ENCODE results near the gene COL27A1. TPM values are rescaled to one million over a fixed set of nuclear protein-coding genes. Genes with fewer than 3 reads are reported as not detected.
A peak's percentile ranks its signal among the peaks of the same experiment; 100 is the strongest.

Gene COL27A1
- total RNA-seq, 1 donor: 2.1 TPM

- no peak overlapping the region for H3K4me3 ChIP-seq (ENCODE audit: low read depth, low read length)
- DNase-seq (ENCODE audit: low read depth): no peak
- TF ChIP-seq, protein P1, sequence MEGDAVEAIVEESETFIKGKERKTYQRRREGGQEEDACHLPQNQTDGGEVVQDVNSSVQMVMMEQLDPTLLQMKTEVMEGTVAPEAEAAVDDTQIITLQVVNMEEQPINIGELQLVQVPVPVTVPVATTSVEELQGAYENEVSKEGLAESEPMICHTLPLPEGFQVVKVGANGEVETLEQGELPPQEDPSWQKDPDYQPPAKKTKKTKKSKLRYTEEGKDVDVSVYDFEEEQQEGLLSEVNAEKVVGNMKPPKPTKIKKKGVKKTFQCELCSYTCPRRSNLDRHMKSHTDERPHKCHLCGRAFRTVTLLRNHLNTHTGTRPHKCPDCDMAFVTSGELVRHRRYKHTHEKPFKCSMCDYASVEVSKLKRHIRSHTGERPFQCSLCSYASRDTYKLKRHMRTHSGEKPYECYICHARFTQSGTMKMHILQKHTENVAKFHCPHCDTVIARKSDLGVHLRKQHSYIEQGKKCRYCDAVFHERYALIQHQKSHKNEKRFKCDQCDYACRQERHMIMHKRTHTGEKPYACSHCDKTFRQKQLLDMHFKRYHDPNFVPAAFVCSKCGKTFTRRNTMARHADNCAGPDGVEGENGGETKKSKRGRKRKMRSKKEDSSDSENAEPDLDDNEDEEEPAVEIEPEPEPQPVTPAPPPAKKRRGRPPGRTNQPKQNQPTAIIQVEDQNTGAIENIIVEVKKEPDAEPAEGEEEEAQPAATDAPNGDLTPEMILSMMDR (IDR thresholded peaks at IDR 0.05; ENCODE audit: insufficient read depth, low read length): no peak
Measured at GRCh38 chr9:114231719-114232449, 76.5 kb downstream of the COL27A1 start.

DNA sequence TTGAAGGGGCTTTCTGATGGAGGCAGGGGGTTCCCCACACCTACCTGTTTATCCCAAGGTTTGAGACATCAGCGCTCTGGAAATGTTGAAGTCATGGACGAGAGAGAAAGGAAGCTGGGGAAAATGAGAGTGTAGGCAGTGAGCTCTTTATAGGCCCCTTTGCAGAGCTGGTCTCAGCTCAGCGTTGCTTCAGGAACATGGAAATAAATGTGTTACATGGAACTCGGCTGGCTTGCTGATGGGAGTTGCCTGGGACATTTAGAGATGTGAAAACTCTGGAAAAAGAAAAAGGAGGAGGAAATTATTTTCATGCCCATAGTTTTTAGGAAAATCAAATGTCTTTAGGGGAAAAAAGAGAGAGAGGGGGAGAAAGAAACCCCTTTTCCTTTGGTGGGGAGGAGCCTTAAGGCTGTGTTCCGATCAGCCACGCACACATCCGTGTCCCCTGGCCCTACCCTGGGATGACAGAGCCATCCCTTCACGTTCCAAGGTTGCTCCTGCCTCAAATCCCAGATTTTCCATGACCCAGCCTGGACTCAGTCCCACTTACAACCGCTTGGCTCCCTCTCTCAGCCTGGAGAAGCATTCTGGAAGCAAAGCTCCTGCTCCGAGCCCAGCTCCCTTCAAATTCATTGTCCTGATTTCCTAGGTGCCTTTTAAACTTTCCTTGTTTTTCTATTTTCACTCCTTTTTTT is 78.3 kb downstream of the COL27A1 start:
- TF ChIP-seq, protein P1 (IDR thresholded peaks at IDR 0.05; ENCODE audit: insufficient read depth, low read length): peak; percentile 31
- no peak overlapping the region for H3K4me3 ChIP-seq (ENCODE audit: low read depth, low read length)
- peak; percentile 33 for DNase-seq (ENCODE audit: low read depth)

- H3K4me3 ChIP-seq (ENCODE audit: low read depth, low read length): no peak overlapping the region
- TF ChIP-seq, protein P1 (IDR thresholded peaks at IDR 0.05; ENCODE audit: insufficient read depth, low read length): no peak
- no peak for DNase-seq (ENCODE audit: low read depth)
Measured at GRCh38 chr9:114235033-114235661, 79.8 kb downstream of the COL27A1 start.

- TF ChIP-seq, protein P1 (IDR thresholded peaks at IDR 0.05; ENCODE audit: insufficient read depth, low read length): no peak
- DNase-seq (ENCODE audit: low read depth): no peak
- H3K4me3 ChIP-seq (ENCODE audit: low read depth, low read length): no peak overlapping the region
Measured at GRCh38 chr9:114236391-114237138, 81.2 kb downstream of the COL27A1 start.

DNA sequence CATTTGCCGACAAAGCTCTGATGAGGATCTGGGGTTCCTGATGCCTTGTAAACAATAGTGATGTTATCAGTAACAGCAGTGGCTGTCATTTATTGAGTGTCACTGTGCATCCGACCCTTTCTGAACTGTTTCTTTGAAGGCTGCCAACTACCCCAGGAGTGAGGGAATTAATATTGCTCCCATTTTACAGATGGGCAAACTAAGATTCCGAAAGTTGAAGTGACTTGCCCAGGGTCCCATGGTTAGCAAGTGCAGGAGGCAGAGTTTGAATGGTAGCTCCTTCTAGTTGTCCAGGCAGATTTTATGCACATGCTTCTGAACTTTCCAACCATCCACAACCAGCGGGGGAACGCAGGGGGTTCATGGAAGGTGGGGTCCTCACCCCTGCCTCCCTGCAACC is 81.9 kb downstream of the COL27A1 start:
- TF ChIP-seq, protein P1 (IDR thresholded peaks at IDR 0.05; ENCODE audit: insufficient read depth, low read length): no peak
- no peak for DNase-seq (ENCODE audit: low read depth)
- no peak overlapping the region for H3K4me3 ChIP-seq (ENCODE audit: low read depth, low read length)

DNA sequence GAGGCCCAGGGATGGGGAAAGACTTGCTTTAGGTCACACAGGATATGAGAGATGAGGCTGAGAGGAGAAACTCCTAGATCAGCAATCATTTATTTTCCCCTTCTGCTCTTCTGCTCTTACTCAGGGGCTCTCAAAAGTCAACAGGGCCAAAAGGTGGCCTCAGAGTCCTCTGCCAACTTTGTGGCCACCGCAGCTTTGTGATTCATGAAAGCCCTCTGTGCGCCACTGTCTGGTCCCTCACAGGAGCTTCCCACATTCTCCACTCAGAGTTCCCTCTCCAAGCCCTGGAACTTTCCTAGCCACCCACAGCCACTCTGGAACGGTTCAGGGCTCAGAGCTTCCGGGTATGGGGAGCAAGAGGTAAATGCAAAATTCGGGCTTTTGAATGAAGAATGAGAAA is 82.4 kb downstream of the COL27A1 start:
- no peak for DNase-seq (ENCODE audit: low read depth)
- TF ChIP-seq, protein P1 (IDR thresholded peaks at IDR 0.05; ENCODE audit: insufficient read depth, low read length): no peak

More for the DNA sequence above, 82.4 kb downstream of the COL27A1 start:
- H3K4me3 ChIP-seq (ENCODE audit: low read depth, low read length): no peak overlapping the region

All from fibroblast of the aortic adventitia (primary cell).